MCF 10A (cell line): ENCODE data around the gene STN1. TPM values are rescaled to one million over a fixed set of nuclear protein-coding genes. Genes with fewer than 3 reads are reported as not detected.

Experiments used
- BruUV-seq: library from RNA; stranded (reverse); fragments of 400-500 nt; replicated peaks from 2 replicates; lab custom pipeline; 2021; lab: Mats Ljungman, UMichigan
- CTCF ChIA-PET: fragments of 300-600 bp; sonication (Branson Sonifier 250); formaldehyde crosslinking; extraction: SDS; loops from one replicate; lab custom pipeline; 2021; ENCODE audit warnings: antibody characterized with exemption, inconsistent platforms; lab: Yijun Ruan, JAX
- POLR2A ChIA-PET: fragments of 300-600, 350-650 bp; sonication (Branson Sonifier 250); formaldehyde crosslinking; extraction: SDS; loops from one replicate; lab custom pipeline; 2020; ENCODE audit warnings: antibody characterized with exemption, inconsistent platforms; lab: Yijun Ruan, JAX
- DNase-seq: peaks from one replicate; pipeline ENCODE4 v3.0.0-alpha.2; 2018; ENCODE audit not compliant: unreplicated experiment
- H3K27ac Mint-ChIP-seq: one replicate; pipeline ENCODE4 v1.8.0; 2022; ENCODE audit warnings: mild to moderate bottlenecking, low read depth, mixed read lengths; ENCODE audit not compliant: unreplicated experiment
- H3K27me3 Mint-ChIP-seq: one replicate; pipeline ENCODE4 v1.8.0; 2022; ENCODE audit warnings: mixed read lengths; ENCODE audit not compliant: insufficient read depth, unreplicated experiment
- H3K36me3 Mint-ChIP-seq: one replicate; pipeline ENCODE4 v1.8.0; 2022; ENCODE audit warnings: mild to moderate bottlenecking, moderate library complexity, mixed read lengths; ENCODE audit not compliant: insufficient read depth, unreplicated experiment
- H3K4me1 Mint-ChIP-seq: one replicate; pipeline ENCODE4 v1.8.0; 2022; ENCODE audit warnings: mixed read lengths; ENCODE audit not compliant: insufficient read depth, unreplicated experiment
- H3K4me3 Mint-ChIP-seq: one replicate; pipeline ENCODE4 v1.8.0; 2022; ENCODE audit warnings: mild to moderate bottlenecking, moderate library complexity, mixed read lengths; ENCODE audit not compliant: unreplicated experiment
- H3K9me3 Mint-ChIP-seq: one replicate; pipeline ENCODE4 v1.8.0; 2022; ENCODE audit warnings: mixed read lengths; ENCODE audit not compliant: unreplicated experiment
- CTCF ChIP-seq: fragments of 200-600 bp; IDR thresholded peaks from one replicate; pipeline ENCODE4 v1.8.0; 2022; ENCODE audit warnings: antibody characterized with exemption, mild to moderate bottlenecking; ENCODE audit not compliant: unreplicated experiment
- intact Hi-C: fragments of 100-400 bp; cut with micrococcal nuclease; formaldehyde crosslinking; loops from 2 replicates; pipeline ENCODE4 v1.14.1; 2022
- total RNA-seq: library from RNA; stranded (reverse); gene quantifications from 2 replicates; pipeline ENCODE4 v1.2.3, GENCODE V29; 2022

Gene STN1
- total RNA-seq, 1 experiment from 2014 or later = 46.7 TPM

GRCh38 chr10:103930881-103931280 is 12.9 kb upstream of the STN1 start:
- no peak overlapping the region for H3K4me3 Mint-ChIP-seq
- BruUV-seq = no TSS peak
- H3K27me3 Mint-ChIP-seq = no peaks in the 10 kb centered on the region
- no peak overlapping the region for H3K27ac Mint-ChIP-seq
- H3K36me3 Mint-ChIP-seq = no peaks in the 10 kb centered on the region
- POLR2A ChIA-PET = interaction anchor here (1.3 to 1.5 kb wide), 2 partner anchors 15 to 23 kb away, joined by 6 to 8 read pairs; no protein-coding TSS in a partner anchor
- no peaks in the 10 kb centered on the region for H3K9me3 Mint-ChIP-seq
- H3K4me1 Mint-ChIP-seq = no peaks in the 10 kb centered on the region
- TF ChIP-seq CTCF = no peak
- CTCF ChIA-PET = no interaction called here
- intact Hi-C loops = no loop called here
- no peak for DNase-seq

DNA sequence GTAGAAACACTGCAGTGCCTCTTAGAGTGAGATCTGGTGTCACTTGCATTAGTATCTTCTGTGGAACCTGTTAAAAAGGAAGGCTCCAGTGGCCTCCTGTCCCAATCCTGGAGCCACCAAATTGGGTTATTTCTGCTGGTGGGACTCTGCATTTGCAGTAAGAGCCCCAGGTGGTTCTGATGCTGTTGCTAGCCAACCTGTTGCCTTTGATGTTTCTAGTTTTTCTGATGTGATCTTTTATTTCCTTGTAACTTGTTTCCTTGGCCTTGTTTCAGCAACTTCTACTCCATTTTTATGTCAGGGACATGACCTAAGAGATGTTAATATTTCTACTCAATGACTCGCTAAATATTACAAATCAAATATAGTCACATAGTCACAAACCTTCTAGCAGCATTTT is 12.5 kb upstream of the STN1 start:
- no TSS peak for BruUV-seq
- no peaks in the 10 kb centered on the region for H3K36me3 Mint-ChIP-seq
- intact Hi-C loops = no loop called here
- H3K27ac Mint-ChIP-seq = no peak overlapping the region
- H3K4me1 Mint-ChIP-seq = no peaks in the 10 kb centered on the region
- H3K4me3 Mint-ChIP-seq = no peak overlapping the region
- POLR2A ChIA-PET = interaction anchor here (1.3 kb wide), 1 partner anchor 15 kb away, joined by 8 read pairs; no protein-coding TSS in a partner anchor
- H3K27me3 Mint-ChIP-seq = no peaks in the 10 kb centered on the region
- DNase-seq = no peak
- TF ChIP-seq CTCF = no peak
- CTCF ChIA-PET = no interaction called here
- no peaks in the 10 kb centered on the region for H3K9me3 Mint-ChIP-seq

DNA sequence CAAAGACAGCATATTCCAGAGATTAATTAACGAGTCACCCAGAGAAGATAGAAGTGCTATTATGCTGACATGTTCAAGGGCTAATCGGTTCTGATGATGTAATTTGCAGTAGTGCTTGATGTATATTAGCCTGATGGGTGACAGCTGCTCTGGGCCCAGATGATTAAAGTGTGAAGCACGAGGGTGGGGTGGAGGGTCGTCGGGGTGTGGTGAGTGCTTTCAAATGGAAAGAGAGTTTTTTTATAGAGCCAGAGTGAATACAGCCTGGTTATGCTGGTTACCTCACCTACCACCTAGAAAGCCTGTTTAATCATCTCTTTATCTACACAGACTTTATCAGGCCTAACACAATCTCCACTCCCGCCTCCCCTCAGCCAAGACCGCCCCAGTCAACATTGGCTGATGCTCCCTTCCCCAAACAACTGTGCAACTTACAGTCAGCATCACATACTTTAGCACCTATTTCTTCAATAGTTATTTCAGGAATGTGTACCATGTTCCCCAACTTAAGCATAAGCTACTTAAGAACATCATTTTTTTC is 11.5 kb upstream of the STN1 start:
- intact Hi-C loops = no loop called here
- BruUV-seq = no TSS peak
- Mint-ChIP-seq H3K27me3 (no peaks in the 10 kb centered on the region), H3K4me3 (no peak overlapping the region), H3K27ac (no peak overlapping the region), H3K9me3 (no peaks in the 10 kb centered on the region), H3K4me1 (no peaks in the 10 kb centered on the region), H3K36me3 (no peaks in the 10 kb centered on the region)
- ChIA-PET POLR2A (interaction anchor here (1.6 kb wide), 1 partner anchor 29 kb away, joined by 3 read pairs; no protein-coding TSS in a partner anchor), CTCF (interaction anchor here (0.5 kb wide), 1 partner anchor 140 kb away, joined by 3 read pairs; no protein-coding TSS in a partner anchor)
- TF ChIP-seq CTCF = no peak
- DNase-seq = no peak

DNA sequence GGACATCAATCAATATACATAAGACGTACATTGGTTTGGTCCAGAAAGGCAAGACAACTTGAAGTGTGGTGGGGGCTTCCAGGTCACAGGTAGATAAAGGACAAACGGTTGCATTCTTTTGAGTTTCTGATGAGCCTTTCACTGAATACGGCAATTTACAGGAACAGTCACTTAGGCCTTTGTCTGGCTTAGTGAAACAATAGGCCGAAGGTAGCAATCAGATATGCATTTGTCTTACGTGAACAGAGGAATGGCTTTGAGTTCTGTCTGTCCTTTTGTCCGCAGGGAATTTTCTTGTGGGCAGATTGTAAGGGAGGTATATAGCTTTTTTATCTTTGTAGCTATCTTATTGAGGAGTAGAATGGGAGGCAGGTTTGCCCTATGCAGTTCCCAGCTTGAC is 10.8 kb upstream of the STN1 start:
- Mint-ChIP-seq H3K9me3 (no peaks in the 10 kb centered on the region), H3K4me3 (no peak overlapping the region), H3K4me1 (no peaks in the 10 kb centered on the region), H3K27ac (no peak overlapping the region), H3K36me3 (no peaks in the 10 kb centered on the region), H3K27me3 (no peaks in the 10 kb centered on the region)
- no peak for TF ChIP-seq CTCF
- ChIA-PET CTCF (interaction anchor here (1.0 kb wide), 1 partner anchor 9 kb away, joined by 3 read pairs; no protein-coding TSS in a partner anchor), POLR2A (interaction anchor here (0.8 to 1.6 kb wide), 3 partner anchors 13 to 39 kb away, joined by 3 to 4 read pairs (median 3); no protein-coding TSS in a partner anchor)
- intact Hi-C loops = no loop called here
- BruUV-seq = no TSS peak
- no peak for DNase-seq
